LNCAP (cell line): ENCODE measurements around the gene EDEM3.

Experiments used
- CTCF ChIP-seq: fragments of 450-650 bp; IDR thresholded peaks from 2 replicates; pipeline ENCODE4 v1.5.1; 2017; ENCODE audit warnings: mild to moderate bottlenecking

EDEM3 gene

DNA sequence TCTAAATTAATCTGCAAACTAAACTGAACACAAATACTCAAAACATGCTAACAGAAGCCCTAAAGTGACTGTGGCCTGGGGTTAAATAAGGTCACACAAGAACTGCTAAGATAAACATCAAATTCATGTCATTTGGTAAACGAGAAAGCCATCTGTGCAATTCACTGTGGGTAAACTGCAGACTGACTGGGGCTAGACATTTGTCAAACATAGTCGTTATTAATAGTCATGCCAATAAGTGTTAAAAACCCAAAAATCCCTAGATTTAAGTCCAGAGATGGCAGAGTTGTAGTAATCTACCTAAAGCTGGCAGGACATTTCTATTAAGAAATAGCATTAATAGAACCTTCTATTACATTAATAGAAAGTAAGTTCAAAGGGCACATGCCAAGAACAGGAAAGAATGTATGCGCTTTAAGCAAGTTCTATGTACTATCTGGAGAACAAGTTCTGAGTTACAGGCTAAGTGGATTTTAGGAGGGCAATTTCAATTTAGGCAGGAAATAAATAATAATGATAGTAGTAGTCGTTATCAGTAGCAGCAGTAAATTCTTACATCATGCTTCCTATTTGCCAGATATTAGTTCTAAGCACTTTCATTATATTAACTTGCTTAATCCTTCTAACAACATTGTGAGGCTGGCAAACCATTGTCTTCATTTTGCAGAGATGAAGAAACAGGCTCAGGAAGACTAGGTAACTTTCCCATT lies 8.6 kb downstream of the EDEM3 start:
- no peak for TF ChIP-seq CTCF

DNA sequence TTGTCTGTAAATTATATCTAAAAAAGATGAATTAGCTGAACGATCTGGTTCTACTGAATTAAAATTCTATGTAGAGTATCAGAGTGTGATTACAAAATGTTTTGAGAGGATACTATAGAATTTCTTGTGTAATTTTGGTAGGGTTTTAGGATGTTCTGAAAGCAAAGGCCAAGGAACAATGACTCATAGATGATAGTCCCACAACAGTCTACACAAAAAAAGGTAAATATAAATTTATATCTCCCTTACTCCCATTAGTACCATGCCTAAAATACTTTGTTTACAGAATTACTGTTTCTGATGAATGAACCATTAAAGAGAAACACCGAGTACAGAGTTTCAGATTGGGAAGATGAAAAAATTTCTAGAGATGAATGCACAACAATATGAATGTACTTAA lies 9.5 kb downstream of the EDEM3 start:
- no peak for TF ChIP-seq CTCF

DNA sequence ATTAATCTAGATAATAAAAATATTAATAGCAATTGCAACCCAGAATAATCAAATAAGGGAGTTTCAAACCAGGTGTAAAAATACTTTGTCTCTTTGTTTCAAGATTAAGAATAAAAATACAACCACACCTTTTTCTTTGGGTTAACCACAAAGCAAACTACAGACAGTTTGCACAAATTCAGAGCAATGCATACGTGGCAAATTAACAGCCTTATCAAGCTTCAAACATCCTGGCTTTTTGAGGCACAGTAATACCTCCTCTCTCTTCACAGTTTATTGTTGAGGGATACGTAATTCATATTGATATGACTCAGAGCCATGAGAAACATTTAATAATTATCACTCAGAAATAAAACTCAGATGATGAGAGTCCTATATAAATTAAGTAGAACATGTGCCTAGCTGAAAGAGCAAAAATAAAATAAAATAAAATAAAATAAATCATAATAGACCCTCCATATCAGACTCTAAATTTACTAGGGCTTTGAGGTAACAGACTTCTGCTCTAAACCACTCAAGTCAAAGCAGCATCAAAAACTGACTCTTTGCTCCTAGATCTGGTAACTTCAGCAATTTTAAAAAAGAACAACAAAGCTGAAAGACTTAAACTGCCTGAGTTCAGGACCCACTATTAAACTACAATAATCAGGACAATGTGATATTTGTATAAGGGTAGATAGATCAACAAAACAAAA lies 11.4 kb downstream of the EDEM3 start:
- no peak for TF ChIP-seq CTCF

DNA sequence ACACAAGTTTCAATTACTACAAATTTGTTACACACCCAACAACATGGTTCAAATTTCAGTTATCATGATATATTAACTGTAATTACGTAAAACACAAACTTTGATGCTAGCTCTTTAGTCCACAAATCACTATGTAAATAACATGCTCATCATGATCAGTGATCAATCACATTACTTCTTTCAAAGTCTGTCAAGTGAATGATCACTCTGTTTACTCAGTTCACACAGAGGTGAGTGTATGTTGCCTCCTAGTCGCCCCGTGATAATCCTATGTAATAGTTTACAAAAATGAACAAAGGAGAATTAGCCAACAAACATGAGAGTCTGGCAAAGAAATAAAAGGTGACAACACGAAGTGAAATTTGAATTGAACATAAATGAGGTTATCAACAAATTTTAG lies 14.3 kb downstream of the EDEM3 start:
- TF ChIP-seq CTCF: no peak

GRCh38 chr1:184739796-184740195 lies 14.9 kb downstream of the EDEM3 start:
- TF ChIP-seq CTCF: no peak

GRCh38 chr1:184739070-184739469 lies 15.6 kb downstream of the EDEM3 start:
- TF ChIP-seq CTCF: no peak

DNA sequence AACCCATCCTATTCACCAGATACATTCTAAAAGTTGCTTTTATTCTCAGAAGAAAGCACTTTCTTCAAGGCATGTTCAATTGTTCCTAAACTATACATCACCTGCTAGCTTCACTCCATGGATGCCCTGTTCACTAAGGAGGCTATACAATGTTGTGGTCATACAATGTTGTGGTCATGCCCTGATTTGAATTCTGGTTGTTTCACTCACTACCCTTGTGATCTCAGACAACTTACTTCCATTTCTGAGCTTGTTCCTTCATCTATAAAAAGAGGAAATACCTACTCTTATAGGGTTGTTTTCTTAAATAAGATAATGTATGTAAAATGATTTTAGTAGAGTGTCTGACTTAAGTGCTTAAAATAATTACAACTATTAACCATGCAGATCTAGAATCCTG lies 19.7 kb downstream of the EDEM3 start:
- TF ChIP-seq CTCF: no peak
